NCI-H146 treated with DMSO at 0.1 percent for 48 hours (cell line): ENCODE measurements around the gene TMEM222.
"Not testable (repeated sequence)": the region's sequence is repeated elsewhere in the genome, so short reads cannot be mapped to it uniquely, and the experiment has no call there.

Experiments
- DNase-seq: peaks from one replicate; lab custom pipeline; 2025; ENCODE audit not compliant: unreplicated experiment; lab: John Stamatoyannopoulos, UW

Gene TMEM222, protein sequence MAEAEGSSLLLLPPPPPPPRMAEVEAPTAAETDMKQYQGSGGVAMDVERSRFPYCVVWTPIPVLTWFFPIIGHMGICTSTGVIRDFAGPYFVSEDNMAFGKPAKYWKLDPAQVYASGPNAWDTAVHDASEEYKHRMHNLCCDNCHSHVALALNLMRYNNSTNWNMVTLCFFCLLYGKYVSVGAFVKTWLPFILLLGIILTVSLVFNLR

DNA sequence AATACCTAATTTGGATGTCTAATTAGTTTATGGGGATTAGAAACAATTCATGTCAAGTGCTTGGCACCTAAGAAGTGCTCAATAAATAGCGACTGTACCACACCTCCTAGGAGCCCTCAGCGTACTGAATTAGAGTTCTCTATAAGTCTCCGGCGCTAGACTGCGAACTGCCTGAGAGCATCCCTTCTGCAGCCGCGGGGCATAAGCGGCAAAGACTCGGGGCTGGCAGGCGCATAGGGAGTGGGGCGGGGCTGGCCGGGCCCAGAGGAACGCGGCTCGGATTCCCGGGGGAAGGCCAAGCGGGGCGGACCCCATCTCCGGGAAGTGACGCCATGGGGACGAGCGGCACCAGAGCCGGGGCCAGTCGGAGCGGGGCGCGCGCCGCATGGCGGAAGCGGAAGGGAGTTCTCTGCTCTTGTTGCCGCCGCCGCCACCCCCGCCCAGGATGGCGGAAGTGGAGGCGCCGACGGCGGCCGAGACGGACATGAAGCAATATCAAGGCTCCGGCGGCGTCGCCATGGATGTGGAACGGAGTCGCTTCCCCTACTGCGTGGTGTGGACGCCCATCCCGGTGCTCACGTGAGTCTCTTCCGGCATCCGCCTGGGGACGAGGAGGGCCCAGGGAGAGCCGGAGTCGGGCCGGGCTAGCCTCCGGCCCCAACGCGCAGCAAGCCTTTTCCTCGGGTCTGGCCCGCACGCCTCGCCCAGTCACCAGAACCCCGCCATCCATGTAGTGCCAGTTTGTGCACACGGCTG is at the start of gene TMEM222:
TMEM222 (plus strand) TSS at position 351 of the 756 bp plus-strand sequence; CDS start at position 386, 35 bp downstream.
- DNase-seq: peak; percentile 84

DNA sequence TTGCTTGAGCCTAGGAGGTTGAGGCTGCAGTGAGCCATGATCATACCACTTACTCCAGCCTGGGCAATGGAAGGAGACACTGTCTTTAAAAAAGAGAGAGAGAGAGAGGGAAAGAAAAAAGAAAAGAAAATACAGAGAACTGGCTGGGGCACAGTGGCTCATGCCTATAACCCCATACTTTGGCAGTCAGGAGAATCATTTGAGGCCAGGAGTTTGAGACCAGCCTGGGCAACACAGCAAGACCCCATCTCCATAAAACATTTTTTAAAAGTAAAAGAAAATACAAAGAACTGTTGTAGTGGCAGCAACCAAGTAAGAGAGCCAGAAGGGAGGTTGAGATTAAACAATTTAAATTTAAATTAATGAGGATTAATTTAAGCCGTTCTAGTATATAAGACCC is 47.8 kb upstream of the TMEM222 start:
- DNase-seq: no peak

DNA sequence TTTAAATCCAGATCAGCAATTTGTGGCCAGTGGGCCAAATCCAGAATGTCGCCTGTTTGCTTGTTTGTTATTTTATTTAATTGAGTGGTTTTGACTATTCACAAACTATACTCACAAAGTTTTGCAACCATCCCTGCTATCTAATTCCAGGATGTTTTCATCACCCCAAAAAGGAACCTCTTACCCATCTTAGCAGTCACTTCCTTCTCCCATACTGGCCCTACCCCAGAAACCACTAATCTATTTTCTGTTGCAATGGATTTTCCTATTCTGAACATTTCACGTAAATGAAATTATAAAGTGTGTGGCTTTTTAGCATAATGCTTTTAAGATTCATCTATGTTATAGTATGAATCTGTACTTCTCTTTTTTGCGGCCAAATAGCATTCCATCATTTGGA is 46.3 kb upstream of the TMEM222 start:
- no peak for DNase-seq

DNA sequence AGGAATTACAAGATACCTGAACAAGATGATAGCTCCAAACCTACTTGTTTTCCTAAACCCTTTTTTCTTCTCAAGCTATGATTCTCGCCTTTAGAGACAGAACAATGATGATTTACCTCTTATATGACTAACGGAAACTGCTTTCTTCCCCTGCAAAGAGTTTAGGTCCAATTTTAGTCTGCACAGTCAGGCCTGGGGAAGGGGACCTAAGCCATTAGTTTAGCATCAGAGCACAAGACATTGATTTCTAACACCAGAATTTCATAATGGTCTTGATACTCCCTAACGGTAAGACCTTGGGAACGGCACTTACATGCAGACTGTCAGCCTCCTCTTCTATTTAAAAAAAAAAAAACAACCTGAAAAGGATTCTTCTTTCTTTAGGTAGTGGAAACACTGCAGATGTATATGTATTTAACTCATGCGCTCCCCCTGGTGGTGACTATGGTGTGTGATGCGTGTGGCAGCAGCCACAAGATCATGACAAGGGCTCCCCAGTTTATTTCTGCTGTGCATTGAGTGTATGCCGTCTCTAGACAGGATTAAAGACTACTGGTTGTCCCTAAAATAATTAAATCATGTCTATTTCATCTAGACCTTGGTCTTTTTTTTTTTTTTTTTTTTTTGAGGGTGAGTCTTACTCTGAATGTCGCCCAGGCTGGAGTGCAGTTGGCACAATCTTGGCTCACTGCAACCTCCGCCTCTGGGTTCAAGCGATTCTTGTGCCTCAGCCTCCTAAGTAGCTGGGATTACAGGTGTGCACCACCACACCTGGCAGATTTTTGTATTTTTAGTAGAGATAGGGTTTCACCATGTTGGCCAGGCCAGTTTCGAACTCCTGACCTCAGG is 37.3 kb upstream of the TMEM222 start:
- peak; percentile 5 for DNase-seq

DNA sequence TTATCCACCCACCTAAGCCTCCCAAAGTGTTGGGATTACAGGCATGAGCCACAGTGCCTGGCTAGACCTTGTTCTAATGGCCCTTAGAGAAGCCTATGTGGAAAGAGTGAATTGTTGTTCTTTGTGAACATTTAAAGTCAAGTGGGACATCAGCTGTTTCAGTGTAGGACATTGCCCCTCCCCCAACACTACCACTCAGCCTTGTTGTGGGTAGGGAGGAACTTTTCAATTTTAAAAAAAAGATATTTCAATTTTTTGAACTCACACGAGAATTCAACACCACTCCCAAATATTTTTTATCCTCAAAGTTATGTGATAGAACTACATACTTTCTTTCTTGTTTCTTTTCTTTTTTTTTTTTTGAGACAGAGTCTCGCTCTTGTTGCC is 36.7 kb upstream of the TMEM222 start:
- DNase-seq: no peak

DNA sequence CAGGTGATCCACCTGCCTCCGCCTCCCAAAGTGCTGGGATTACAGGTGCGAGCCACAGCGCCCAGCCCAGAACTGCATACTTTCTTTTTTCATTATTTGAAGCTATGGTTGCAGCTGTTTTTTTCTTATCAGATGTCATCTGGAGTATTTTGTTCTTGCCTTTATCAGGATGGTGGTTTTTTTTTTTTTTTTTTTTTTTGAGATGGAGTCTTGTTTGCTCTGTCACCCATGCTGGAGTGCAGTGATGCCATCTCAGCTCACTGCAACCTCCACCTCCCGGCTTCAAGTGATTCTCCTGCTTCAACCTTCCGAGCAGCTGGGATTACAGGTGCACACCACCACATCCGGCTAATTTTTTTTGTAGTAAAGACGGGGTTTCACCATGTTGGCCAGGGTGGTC is 36.1 kb upstream of the TMEM222 start:
- not testable (repeated sequence) for DNase-seq

DNA sequence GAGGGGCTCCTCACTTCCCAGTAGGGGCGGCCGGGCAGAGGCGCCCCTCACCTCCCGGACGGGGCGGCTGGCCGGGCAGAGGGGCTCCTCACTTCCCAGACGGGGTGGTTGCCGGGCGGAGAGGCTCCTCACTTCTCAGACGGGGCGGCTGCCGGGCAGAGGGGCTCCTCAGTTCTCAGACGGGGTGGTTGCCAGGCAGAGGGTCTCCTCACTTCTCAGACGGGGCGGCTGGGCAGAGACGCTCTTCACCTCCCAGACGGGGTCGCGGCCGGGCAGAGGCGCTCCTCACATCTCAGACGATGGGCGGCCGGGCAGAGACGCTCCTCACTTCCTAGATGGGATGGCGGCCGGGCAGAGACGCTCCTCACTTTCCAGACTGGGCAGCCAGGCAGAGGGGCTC is 32.8 kb upstream of the TMEM222 start:
- DNase-seq: not testable (repeated sequence)

DNA sequence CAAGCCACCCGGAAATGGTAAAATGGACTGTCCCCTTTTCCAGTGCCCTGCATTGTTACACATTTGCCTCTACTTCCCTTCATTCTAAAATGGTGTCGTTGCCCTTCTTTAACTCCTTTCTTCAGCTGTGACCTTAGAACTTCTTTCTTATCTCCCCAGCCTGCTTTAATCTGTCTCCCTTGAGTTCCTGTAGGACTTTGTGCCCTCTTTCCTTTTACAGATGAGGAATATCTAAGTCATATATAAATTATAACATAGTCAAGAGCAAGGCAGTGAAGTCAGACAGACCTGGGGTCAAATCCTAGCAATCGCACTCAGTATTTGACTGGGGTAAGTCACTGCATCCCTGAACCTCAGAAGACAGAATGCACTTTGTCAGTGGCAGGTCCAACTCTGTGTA is 31.4 kb upstream of the TMEM222 start:
- DNase-seq: no peak

GRCh38 chr1:27292106-27292505 is 29.9 kb upstream of the TMEM222 start:
- no peak for DNase-seq

- no peak for DNase-seq
These were observed 28.0 kb upstream of the TMEM222 start for GRCh38 chr1:27293915-27294314.

DNA sequence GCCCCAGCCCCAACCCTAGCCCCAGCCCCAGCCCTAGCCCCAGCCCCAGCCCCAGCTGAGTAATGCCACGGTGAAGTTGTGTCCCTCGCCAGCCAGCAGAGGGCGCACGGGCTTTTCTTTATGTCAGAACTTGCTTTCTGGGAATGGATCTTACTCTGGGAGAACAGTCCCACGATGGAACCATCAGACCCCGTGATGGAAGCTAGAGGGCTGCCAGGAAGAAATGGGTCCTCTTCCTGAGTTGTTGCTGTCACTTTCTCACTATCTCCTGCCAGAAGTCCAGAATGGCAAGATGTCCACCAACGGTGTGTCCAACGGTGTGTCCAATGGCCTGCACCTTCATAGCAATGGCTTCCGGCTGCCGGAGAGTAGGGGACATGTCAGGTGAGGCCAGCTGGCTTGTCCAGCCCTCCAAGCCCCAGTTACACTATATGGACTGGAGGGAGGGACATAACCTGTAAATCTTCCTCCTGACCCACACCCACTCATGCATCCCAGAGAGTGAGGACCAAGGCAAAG is 25.1 kb upstream of the TMEM222 start:
- DNase-seq: no peak

DNA sequence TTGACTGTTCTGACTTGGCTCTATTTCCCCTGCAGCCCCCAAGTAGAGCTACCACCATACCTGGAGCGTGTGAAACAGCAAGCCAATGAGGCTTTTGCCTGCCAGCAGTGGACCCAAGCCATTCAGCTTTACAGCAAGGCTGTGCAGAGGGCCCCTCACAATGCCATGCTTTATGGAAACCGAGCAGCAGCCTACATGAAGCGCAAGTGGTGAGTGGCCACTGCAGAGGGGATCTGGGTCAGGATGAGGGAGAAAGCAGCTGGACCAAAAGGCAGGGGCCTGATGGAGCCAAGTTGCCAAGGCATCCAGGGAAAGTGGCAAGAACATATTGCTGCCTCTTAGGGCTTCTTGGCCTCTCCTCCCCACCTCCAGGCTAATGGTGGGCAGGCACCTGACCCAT is 24.1 kb upstream of the TMEM222 start:
- no peak for DNase-seq

DNA sequence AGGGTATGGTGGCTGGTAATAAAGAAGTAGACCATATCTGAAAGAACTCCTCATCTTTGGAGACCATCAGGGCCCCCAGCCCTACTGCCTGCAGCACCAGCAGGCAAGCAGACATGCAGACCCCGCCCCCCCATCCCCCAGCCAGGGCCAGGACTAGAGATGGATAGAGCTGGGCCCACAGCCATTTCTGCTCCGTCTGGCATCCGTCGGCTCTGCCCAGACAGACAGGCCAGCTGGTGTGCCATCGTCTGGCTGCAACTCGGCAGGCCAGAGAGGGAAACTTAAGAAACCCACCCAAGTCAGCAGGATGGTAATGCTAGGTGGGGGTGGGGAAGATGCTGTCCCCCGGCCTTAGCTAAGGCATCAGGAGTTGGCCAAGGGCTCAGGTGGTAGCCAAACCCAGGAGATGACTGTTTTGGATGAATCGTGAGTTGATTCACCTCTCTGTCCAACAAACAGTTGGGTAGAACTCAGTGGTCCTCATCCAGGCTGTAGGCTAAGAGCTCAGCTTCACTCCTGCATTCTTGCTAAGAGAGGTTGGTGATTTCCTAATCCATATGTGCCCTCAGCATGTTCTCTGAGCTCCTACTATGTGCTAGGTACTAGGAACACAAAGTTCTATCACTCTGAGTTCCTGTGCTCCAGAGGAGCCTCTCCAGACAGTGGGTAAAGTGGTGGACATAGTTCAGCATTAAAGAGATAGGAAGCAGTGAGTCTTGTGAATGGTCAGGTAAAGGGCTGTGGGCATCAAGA is 23.2 kb upstream of the TMEM222 start:
- DNase-seq: no peak

- no peak for DNase-seq
These were observed 22.3 kb upstream of the TMEM222 start for GRCh38 chr1:27299385-27300271.

DNA sequence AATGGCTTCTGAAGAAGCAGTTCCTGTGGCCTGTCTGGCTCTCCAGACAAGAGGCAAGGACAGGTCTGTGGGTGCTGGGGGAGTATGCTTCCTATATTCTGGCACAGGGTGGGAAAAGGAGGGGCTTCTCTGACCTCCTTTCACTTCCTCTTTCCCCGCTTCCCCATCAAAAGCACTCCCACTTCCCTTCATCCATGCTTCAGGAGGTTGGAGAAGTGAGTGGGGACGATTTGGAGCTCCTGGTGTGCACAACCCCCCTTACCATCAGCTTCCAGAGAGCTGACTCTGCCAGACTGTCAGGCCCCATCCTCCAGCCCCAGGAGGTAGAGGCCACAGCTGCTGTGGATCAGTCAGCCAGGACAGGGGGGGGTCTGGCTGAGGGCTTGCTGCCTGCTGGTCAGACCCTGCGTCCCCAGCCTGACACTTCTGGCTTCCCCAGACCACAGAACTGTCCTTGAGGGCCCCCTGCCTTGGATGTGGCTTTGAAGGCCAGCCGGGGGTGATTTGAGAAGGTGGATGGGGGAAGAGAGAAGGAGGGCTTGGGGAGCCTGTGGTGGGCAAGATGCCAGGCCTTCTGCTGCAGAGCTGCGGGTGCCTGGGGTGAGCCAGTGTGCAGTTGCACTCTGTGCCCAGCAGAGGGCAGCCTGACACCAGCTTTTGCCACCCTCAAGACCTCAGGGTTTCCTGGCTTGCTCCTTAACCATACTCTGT is 21.5 kb upstream of the TMEM222 start:
- DNase-seq: peak; percentile 1

- DNase-seq: no peak
These were observed 20.9 kb upstream of the TMEM222 start for GRCh38 chr1:27301052-27301422.

DNA sequence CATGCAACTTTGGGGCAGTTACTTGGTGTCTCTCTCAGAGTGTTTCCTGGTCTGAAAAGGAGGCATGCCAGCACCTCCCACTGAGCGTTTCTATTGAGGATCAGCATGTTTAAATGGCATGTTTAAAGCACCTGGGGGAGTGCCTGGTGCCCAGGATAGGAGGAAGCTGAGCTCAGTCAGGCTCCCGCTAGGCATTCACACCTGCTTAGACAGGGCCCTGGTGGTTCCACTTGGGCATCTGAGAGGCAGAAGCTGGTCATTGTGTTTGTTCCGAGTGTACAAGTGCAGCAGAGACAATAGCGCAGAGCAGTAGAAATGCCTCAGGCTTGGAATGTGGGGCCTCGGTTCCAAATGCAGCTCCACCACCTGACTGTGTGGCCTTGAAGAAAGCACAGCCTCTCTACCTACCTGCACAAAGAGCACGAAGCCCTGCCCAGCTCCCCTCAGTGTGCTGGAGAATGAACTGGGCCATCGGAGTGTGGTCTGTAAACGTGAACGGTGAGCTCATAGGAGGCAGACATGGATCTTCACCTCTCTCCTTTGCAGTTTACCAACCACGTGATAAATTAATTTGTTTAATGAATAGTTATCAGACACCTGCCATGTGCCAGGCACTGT is 20.3 kb upstream of the TMEM222 start:
- DNase-seq: no peak

- no peak for DNase-seq
These were observed 19.4 kb upstream of the TMEM222 start for GRCh38 chr1:27302612-27303011.

DNA sequence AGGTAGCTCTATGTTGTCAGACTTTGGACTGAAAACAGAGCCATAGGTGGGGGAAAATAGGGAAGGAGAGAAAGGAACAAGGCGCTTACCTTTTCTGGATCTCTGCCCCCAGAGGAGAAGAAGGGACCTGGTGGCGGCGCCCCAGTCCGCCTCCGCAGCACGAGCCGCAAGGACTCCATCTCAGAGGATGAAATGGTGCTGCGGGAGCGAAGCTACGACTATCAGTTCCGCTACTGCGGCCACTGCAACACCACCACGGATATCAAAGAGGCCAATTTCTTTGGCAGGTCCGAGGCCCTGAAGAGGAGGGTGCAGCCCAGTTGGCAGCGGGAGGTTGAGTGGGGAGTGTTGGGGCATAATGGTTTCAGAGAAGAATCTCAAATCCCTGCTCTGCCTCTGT is 18.5 kb upstream of the TMEM222 start:
- no peak for DNase-seq
